Smooth muscle cell of trachea (primary cell): ENCODE results near the gene MSLN. TPM values are rescaled to one million over a fixed set of nuclear protein-coding genes. Genes with fewer than 3 reads are reported as not detected.

Source experiments
- total RNA-seq: library from RNA; depleted of rRNA; stranded (reverse); fragments of >200 nt; gene quantifications from 2 replicates; pipeline ENCODE4 v1.2.1, GENCODE V29; 2014

MSLN gene
- 0.17 TPM in 1 of 2 replicates, not detected in the other for total RNA-seq

DNA sequence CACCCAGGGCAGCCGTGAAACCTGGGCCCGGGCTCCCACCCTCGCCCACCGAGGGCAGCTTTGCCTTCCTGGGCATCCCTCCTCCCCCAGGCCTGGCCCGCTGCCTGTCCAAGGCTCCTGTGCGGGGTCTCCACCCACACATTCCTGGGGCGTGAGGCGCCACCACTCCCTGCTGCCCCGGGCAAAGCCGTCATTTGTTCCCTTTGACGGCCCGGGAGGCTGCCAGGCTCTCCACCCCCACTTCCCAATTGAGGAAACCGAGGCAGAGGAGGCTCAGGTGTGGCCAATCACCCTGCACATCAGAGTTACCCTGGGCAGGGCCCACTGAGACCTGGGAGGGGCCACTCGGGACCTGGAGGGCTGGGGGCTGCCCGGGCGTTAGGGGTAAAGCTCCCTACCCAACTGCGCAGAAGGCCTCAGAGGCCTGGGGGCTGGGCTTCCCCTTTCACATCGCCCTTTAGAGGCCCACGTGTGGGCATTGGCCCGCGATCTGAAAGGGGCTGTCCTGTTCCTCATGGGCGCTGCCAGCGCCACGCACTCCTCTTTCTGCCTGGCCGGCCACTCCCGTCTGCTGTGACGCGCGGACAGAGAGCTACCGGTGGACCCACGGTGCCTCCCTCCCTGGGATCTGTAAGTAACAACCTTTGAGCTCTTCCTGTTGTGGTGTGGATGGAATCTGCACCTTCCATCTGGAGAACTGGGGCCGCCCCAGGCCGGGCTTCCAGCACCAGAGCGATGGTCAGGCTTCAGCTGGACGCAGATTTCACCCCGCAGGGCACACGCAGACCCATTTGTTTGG lies at the start of gene MSLN:
Gene MSLN (plus strand): TSS at position 190 of the 799 bp plus-strand sequence. CDS start 1,947 bp downstream, outside the sequence.

DNA sequence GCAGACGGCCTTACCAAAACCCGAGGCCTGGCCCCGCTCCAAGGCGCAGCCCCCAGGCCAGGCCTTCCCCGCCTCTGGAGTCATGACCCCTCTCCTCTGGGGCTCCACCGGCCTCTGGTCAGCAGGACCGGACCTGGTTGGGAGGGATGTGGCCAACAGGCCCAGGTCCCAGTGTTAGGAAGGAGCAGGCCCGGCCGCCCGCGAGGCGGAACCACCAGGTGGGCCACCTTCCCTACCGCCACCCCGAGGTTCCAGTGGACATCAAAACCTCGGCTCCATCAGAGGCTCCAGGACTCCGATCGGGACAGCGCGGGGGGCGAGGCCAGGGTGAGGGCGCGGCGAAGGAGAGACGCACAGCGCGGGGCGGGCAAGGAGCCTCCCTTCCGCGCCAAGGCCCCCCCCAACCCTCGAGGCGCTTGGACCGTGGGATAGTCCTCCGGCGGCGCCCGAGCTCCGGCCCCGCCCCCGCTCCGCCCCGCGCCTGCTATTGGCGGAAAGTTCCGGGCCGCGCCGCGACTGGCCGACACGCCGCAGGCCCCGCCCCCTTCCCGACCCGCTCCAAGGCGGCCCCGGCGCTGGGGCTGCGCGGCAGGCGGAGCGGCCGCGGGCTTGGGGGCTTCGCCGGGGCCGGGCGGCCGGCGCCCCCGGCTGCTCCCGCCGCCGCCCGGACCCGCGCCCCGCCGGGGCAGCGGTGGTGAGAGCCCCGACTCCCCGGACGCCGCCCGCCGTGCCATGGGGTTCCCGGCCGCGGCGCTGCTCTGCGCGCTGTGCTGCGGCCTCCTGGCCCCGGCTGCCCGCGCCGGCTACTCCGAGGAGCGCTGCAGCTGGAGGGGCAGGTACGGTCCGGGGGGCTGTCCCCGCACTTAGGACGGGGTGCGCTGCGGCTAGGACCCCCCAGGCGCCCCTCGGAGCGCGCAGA lies 45.7 kb upstream of the MSLN start, which contains the start of gene METRN:
Gene METRN (plus strand): TSS at position 561 of the 919 bp plus-strand sequence. CDS start 172 bp downstream, at position 733.

DNA sequence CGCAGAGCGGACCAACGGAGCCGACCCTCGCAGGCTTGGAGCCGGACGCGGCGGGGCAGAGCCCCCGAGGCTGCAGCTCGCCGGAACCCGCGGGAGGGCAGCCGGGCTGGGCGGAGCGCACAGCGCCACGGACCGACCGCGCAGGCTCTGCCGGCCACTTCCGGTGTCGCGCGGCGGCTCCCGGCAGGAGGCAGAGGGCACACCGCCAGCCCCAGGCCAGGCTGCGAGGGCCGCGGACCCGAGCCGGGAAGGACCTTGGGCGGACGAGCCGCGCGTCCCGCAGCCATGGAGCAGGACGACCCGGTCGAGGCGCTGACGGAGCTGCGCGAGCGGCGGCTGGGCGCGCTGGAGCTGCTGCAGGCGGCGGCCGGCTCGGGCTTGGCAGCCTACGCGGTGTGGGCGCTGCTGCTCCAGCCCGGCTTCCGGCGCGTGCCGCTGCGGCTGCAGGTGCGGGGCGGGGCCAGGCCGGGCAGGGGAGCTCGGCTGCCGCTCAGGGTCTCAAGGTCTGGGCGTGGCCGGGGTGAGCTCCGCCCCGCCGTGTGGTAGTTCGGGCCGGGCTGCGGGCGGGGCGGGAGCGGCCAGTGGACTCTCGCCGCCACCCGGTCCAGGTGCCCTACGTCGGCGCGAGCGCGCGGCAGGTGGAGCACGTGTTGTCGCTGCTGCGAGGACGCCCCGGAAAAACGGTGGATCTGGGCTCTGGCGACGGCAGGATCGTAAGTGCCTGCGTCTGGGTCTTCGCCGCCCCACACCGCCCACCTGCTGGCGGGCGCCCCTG lies 39.4 kb upstream of the MSLN start, which contains the start of gene ANTKMT:
Gene ANTKMT (plus strand): TSS at position 157 of the 775 bp plus-strand sequence. CDS start 129 bp downstream, at position 286.

DNA sequence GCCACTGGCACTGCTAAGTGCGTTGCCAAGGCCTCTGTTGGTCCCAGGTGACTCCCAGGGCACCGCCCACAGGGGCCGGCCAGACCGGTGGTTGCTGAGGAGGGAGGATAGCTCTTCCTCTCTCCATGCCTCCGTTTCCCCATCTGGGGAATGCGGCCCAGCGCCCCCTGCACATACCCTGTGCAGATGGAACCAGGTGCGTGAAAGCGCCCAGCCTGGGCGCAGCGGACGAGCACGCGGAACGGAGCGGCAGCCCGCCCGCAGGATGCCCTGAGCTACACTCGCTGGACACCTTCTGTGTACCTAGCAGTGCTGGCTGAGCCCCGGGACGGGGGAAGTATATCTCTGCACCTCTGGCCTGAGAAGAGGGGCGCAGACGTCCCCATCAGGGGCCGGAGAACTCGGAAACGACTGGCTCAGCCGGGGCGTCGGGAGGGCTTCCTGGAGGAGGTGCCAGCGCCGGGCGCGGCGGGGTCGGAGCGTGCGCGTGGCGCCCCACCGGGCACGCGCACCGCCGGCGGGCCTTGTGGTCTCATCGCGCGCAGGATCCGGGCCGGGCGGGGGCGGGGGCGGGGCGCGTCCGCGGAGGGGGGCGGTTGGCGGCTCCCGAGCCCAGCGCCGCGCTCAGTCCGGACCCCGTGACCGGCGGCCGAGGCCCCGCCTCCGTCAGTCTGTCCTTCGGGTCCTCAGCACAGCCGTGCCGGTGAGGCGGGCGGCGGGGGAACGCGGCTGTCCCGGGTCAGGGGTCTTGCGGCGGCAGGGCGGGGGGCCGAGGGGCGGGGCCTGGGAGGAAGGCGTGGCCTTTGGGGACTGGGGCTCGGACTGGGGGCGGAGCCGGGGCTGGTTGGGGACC lies 33.9 kb upstream of the MSLN start, which contains the start of the genes CCDC78 and HAGHL:
Gene CCDC78 (minus strand): TSS at position 6 of the 853 bp plus-strand sequence. CDS start 76 bp downstream, outside the sequence.
Gene HAGHL (plus strand): TSS at position 669 of the 853 bp plus-strand sequence. CDS start 404 bp downstream, outside the sequence.

DNA sequence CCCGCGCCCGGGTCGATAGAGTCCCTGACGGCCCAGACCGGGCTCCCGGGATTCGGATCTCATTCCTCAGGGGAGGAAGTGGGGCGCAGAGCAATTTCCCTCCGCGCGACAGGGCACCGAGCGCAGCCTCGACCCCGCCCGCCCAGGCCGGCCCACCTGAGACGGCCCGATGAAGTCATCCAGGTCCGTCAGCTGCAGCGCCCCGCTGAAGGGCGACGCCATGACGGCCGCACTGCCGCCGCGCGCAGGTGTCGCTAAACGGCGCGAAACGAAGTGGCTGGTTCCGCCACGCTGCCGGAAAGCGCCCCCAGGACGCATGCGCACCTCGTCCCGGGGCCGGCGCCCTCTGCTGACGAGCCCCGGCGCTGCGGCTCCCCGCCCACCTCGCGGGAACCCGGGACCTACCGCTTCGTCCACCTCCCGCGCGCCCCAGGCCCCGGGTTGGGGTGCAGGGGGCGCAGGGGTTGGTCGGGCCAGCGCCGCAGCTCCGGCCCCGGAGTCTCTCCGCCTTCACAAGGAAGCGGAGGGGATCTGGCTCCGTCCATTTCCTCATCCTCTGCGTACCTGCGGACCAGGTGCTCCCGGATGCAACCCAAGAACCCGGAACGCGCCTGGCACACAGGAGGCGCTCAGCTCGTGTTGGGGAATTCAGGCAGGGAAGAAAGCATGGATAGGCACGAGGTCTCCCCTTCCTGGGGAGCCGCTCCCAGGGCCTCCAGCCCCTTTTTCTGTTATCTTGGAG lies 19.6 kb upstream of the MSLN start, which contains the start of gene CIAO3:
Gene CIAO3 (minus strand): TSS at position 234 of the 742 bp plus-strand sequence. CDS start 12 bp downstream, at position 222.

DNA sequence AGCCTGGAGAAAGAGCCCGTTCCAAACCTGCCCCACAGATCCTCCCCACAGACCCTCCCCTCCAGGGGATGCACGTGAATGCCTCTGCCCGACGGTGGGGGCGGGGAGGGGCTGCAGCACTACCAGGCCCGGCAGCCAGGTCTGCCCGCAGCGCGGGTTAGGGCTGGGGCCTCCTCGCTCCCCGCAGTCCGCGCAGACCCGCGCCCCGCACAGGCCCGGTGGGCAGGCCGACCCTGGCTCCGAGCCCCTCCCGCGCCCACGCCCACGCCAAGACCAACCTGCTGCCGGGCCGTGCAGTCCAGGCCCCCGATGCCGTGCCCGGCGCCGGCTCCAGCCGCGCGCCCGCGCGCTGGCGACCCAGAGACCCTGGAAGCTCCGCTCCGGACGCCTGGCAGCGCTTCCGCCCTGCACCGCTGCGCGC lies 27.5 kb downstream of the MSLN start, which contains the start of gene RPUSD1:
Gene RPUSD1 (minus strand): TSS at position 404 of the 421 bp plus-strand sequence. CDS start 644 bp downstream, outside the sequence.

DNA sequence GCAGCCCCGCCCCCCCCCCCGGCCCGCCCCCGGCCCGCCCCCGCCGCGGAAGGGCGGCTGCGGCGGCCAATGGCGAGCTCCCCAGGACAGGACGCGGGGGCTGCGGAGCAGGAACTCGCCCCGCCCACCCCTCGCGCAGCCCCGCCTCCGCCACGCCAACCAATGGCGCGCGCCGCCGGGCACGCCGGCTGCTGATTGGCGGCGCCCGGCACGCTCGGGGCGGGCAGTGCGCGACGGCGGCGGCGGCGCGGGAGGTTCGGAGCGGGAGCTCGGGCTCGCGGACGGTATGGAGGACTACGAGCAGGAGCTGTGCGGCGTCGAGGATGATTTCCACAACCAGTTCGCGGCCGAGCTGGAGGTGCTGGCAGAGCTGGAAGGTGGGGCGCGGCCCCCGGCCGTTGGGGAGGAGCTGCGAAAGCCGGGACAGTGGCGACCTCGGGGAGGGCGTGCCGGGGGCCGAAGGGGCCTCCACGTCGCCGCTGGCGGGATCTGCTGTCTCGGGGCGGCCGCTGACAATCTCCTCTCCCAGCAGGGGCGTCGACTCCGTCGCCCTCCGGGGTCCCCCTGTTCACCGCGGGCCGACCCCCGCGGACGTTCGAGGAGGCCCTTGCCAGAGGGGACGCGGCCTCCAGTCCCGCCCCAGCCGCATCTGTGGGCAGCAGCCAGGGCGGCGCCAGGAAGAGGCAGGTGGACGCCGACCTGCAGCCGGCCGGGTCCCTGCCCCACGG lies 28.0 kb downstream of the MSLN start, which contains the start of gene CHTF18:
Gene CHTF18 (plus strand): TSS at position 222 of the 728 bp plus-strand sequence. CDS start 65 bp downstream, at position 287.

DNA sequence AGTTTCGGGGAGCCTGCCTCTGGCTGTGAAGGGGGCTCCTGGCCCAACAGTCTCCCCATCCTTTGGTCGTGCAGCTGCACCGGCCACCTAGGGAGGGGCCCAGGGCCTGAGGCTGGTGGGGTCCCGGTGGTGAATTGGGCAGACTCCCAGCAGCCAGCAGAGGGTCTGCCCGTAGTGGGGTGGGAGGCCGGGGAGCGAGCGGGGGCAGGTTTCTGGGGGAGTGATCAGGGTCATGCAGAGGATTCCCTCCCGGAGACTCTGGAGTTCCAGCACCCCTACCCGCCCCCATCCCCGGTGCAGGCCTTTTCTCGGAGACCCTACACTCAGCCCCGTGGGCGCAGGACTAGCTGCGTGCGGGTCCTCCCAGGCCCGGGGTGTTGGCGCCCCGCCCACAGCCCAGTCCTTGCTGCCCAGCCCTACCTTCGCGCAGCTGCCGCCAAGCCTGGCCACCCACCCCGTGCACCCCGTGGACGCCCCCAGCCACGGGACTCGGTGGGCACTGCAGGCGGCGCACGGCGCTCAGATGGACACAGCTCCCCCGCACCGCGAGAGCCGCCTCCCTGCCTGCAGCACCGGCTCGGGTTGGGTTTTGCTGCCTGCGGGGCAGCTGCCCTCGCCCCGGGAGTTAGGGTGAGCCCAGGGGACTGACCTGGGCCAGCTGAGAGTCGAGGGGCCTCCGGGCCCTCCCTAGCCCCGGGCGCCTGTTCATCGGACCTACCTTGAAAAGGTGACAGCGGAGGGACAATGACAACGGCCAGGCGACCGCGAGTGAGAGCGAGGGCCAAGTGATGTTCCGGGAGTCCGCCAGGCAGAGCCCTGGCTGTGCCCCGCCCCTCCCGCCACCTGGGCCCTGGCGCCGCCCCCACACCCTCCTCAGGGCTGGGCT lies 39.7 kb downstream of the MSLN start, which contains the start of gene GNG13:
Gene GNG13 (minus strand): TSS at position 787 of the 886 bp plus-strand sequence. CDS start 1,657 bp downstream, outside the sequence.

Other genes starting within 250 kb of the MSLN start
- 33.5 and 52.9 TPM in 2 replicates for gene CAPN15, start 233.0 kb upstream of the MSLN start, total RNA-seq
- gene PRR35, start 200.3 kb upstream of the MSLN start, total RNA-seq: not detected in 2 replicates
- 3.1 and 4.7 TPM in 2 replicates for gene NHLRC4, start 193.7 kb upstream of the MSLN start, total RNA-seq
- 32.3 and 38.7 TPM in 2 replicates for gene PIGQ, start 190.8 kb upstream of the MSLN start, total RNA-seq
- 13.2 and 17.4 TPM in 2 replicates for gene RAB40C, start 170.7 kb upstream of the MSLN start, total RNA-seq
- 0.29 and 0.50 TPM in 2 replicates for gene WFIKKN1, start 129.7 kb upstream of the MSLN start, total RNA-seq
- 91.2 and 122 TPM in 2 replicates for gene METTL26, start 124.4 kb upstream of the MSLN start, total RNA-seq
- 11.8 and 20.3 TPM in 2 replicates for gene MCRIP2, start 118.9 kb upstream of the MSLN start, total RNA-seq
- gene WDR90, start 111.4 kb upstream of the MSLN start, total RNA-seq: 9.4 and 16.3 TPM in 2 replicates
- 51.6 and 57.7 TPM in 2 replicates for gene RHOT2, start 92.6 kb upstream of the MSLN start, total RNA-seq
- 4.8 and 9.4 TPM in 2 replicates for gene RHBDL1, start 85.1 kb upstream of the MSLN start, total RNA-seq
- gene STUB1, start 80.3 kb upstream of the MSLN start, total RNA-seq: 126 and 174 TPM in 2 replicates
- 31.0 and 55.1 TPM in 2 replicates for gene JMJD8, start 76.4 kb upstream of the MSLN start, total RNA-seq
- 8.3 and 10.3 TPM in 2 replicates for gene WDR24, start 70.3 kb upstream of the MSLN start, total RNA-seq
- gene FBXL16, start 54.9 kb upstream of the MSLN start, total RNA-seq: 0.17 and 0.29 TPM in 2 replicates
- gene METRN, start 45.6 kb upstream of the MSLN start, total RNA-seq: 57.7 and 136 TPM in 2 replicates
- 31.3 and 37.1 TPM in 2 replicates for gene ANTKMT, start 39.6 kb upstream of the MSLN start, total RNA-seq
- gene CCDC78, start 34.3 kb upstream of the MSLN start, total RNA-seq: 1.6 and 3.8 TPM in 2 replicates
- 16.4 and 21.5 TPM in 2 replicates for gene HAGHL, start 33.6 kb upstream of the MSLN start, total RNA-seq
- 27.3 and 44.3 TPM in 2 replicates for gene CIAO3, start 19.7 kb upstream of the MSLN start, total RNA-seq
- gene RPUSD1, start 27.6 kb downstream of the MSLN start, total RNA-seq: 20.5 and 29.6 TPM in 2 replicates
- 6.9 and 18.3 TPM in 2 replicates for gene CHTF18, start 27.9 kb downstream of the MSLN start, total RNA-seq
- gene GNG13, start 40.0 kb downstream of the MSLN start, total RNA-seq: not detected in 2 replicates
- gene LMF1, start 210.2 kb downstream of the MSLN start, total RNA-seq: 22.7 and 36.4 TPM in 2 replicates
- under 0.01 and 0.17 TPM in 2 replicates for gene SOX8, start 221.0 kb downstream of the MSLN start, total RNA-seq